Astrocyte of the hippocampus (primary cell): Measurements from ENCODE around the gene SYNJ2.

Experiments
- DNase-seq: peaks from one replicate; pipeline ENCODE4 v3.0.0; 2011; ENCODE audit warnings: low read depth, low spot score

Gene SYNJ2

GRCh38 chr6:157982102-157982562, 469 bp downstream of the SYNJ2 start:
- DNase-seq, result peak; percentile 67

GRCh38 chr6:157982563-157983405, 1.1 kb downstream of the SYNJ2 start:
- DNase-seq, result peak; percentile 73

GRCh38 chr6:157983406-157984119, 1.9 kb downstream of the SYNJ2 start:
- no peak for DNase-seq

GRCh38 chr6:157984128-157984527, 2.5 kb downstream of the SYNJ2 start:
- no peak for DNase-seq

- DNase-seq, result peak; percentile 42
Observed at GRCh38 chr6:157984686-157985225, 3.1 kb downstream of the SYNJ2 start.

- DNase-seq, result peak; percentile 59
Observed at GRCh38 chr6:157985378-157986155, 3.9 kb downstream of the SYNJ2 start.

- DNase-seq, result no peak
Observed at GRCh38 chr6:157987788-157988699, 6.4 kb downstream of the SYNJ2 start.

- DNase-seq, result no peak
Observed at GRCh38 chr6:157988700-157989063, 7.0 kb downstream of the SYNJ2 start.

- DNase-seq, result peak; percentile 91
Observed at GRCh38 chr6:157989541-157990289, 8.1 kb downstream of the SYNJ2 start.

- DNase-seq, result no peak
Observed at GRCh38 chr6:157990321-157991066, 8.8 kb downstream of the SYNJ2 start.

- DNase-seq, result no peak
Observed at GRCh38 chr6:157991067-157991432, 9.4 kb downstream of the SYNJ2 start.

- DNase-seq, result no peak
Observed at GRCh38 chr6:157993076-157993475, 11.4 kb downstream of the SYNJ2 start.

GRCh38 chr6:157994125-157994795, 12.6 kb downstream of the SYNJ2 start:
- no peak for DNase-seq

GRCh38 chr6:157995458-157995857, 13.8 kb downstream of the SYNJ2 start:
- no peak for DNase-seq

- no peak for DNase-seq
Observed at GRCh38 chr6:157996201-157996712, 14.6 kb downstream of the SYNJ2 start.

- no peak for DNase-seq
Observed at GRCh38 chr6:157996918-157997702, 15.4 kb downstream of the SYNJ2 start.

- DNase-seq, result no peak
Observed at GRCh38 chr6:157997893-157998608, 16.4 kb downstream of the SYNJ2 start.
